WTC11 (cell line): Measurements from ENCODE around the gene WDR81. TPM values are rescaled to one million over a fixed set of nuclear protein-coding genes. Genes with fewer than 3 reads are reported as not detected.

ENCODE experiments used
- CBFB ChIP-seq: sonication (generic); formaldehyde crosslinking; IDR thresholded peaks from 2 replicates; pipeline ENCODE4 v1.8.1; 2022; ENCODE audit warnings: mild to moderate bottlenecking, low read depth, missing genetic modification reagents
- FOXP1 ChIP-seq: sonication (generic); formaldehyde crosslinking; IDR thresholded peaks from 2 replicates; pipeline ENCODE4 v1.8.0; 2022; ENCODE audit warnings: missing genetic modification reagents, mild to moderate bottlenecking, moderate library complexity, borderline replicate concordance
- GRHL2 ChIP-seq: fragments of 250-450 bp; sonication (Bioruptor Pico); IDR thresholded peaks from 2 replicates; pipeline ENCODE4 v1.8.0; 2022; ENCODE audit warnings: mild to moderate bottlenecking, moderate library complexity; ENCODE audit not compliant: insufficient replicate concordance, severe bottlenecking
- GTF2I ChIP-seq: fragments of 250-450 bp; sonication (Bioruptor Pico); conservative IDR thresholded peaks from 2 replicates; pipeline ENCODE4 v1.4.0; 2021; ENCODE audit warnings: mild to moderate bottlenecking
- IRF2 ChIP-seq: sonication (generic); formaldehyde crosslinking; IDR thresholded peaks from 2 replicates; pipeline ENCODE4 v1.8.0; 2022; ENCODE audit warnings: low read depth, missing genetic modification reagents, borderline replicate concordance
- JUN ChIP-seq: sonication (generic); formaldehyde crosslinking; IDR thresholded peaks from 2 replicates; pipeline ENCODE4 v1.8.0; 2023; ENCODE audit warnings: mild to moderate bottlenecking, missing genetic modification reagents
- KAT7 ChIP-seq: sonication (generic); formaldehyde crosslinking; IDR thresholded peaks from 2 replicates; pipeline ENCODE4 v1.8.1; 2023; ENCODE audit warnings: missing genetic modification reagents, mild to moderate bottlenecking, borderline replicate concordance
- NFE2L1 ChIP-seq: sonication (generic); formaldehyde crosslinking; IDR thresholded peaks from 2 replicates; pipeline ENCODE4 v1.8.1; 2023; ENCODE audit warnings: missing genetic modification reagents
- NR1H2 ChIP-seq: sonication (generic); formaldehyde crosslinking; IDR thresholded peaks from 2 replicates; pipeline ENCODE4 v1.9.0; 2021; ENCODE audit warnings: mild to moderate bottlenecking, moderate library complexity, missing genetic modification reagents
- OVOL2 ChIP-seq: fragments of 250-450 bp; sonication (Bioruptor Pico); IDR thresholded peaks from 2 replicates; pipeline ENCODE4 v1.9.0; 2021; ENCODE audit warnings: mild to moderate bottlenecking, borderline replicate concordance
- RORB ChIP-seq: fragments of 250-450 bp; sonication (Bioruptor Pico); IDR thresholded peaks from 2 replicates; pipeline ENCODE4 v1.9.0; 2021; ENCODE audit warnings: mild to moderate bottlenecking
- SP1 ChIP-seq: sonication (generic); formaldehyde crosslinking; conservative IDR thresholded peaks from 2 replicates; pipeline ENCODE4 v1.8.1; 2022; ENCODE audit warnings: missing genetic modification reagents
- TEAD1 ChIP-seq: sonication (generic); formaldehyde crosslinking; IDR thresholded peaks from 2 replicates; pipeline ENCODE4 v1.8.0; 2022; ENCODE audit warnings: mild to moderate bottlenecking, missing genetic modification reagents
- total RNA-seq: library from RNA; stranded (reverse); gene quantifications from 3 replicates; pipeline ENCODE4 v1.2.3, GENCODE V29; 2021
- TF ChIP-seq, protein P1 (sequence below): sonication (generic); formaldehyde crosslinking; IDR thresholded peaks from 2 replicates; pipeline ENCODE4 v1.8.0; 2023; ENCODE audit warnings: missing genetic modification reagents, mild to moderate bottlenecking, borderline replicate concordance
- TF ChIP-seq, protein P2 (sequence below): fragments of 250-450 bp; sonication (Bioruptor Pico); IDR thresholded peaks from 2 replicates; pipeline ENCODE4 v1.8.0; 2021; ENCODE audit warnings: mild to moderate bottlenecking
- TF ChIP-seq, protein P3 (sequence below): sonication (generic); formaldehyde crosslinking; IDR thresholded peaks from 2 replicates; pipeline ENCODE4 v1.8.1; 2023; ENCODE audit warnings: mild to moderate bottlenecking, missing genetic modification reagents, moderate library complexity
- TF ChIP-seq, protein P4 (sequence below): fragments of 200-600 bp; IDR thresholded peaks from 2 replicates; pipeline ENCODE4 v1.8.0; 2022; ENCODE audit warnings: antibody characterized with exemption
- TF ChIP-seq, protein P5 (sequence below): sonication (generic); formaldehyde crosslinking; conservative IDR thresholded peaks from 2 replicates; pipeline ENCODE4 v1.8.1; 2023; ENCODE audit warnings: mild to moderate bottlenecking, low read depth, missing genetic modification reagents, moderate library complexity
- TF ChIP-seq, protein P6 (sequence below): sonication (generic); formaldehyde crosslinking; IDR thresholded peaks from 2 replicates; pipeline ENCODE4 v1.8.1; 2023; ENCODE audit warnings: mild to moderate bottlenecking, missing genetic modification reagents
- TF ChIP-seq, protein P7 (sequence below): fragments of 250-450 bp; sonication (Bioruptor Pico); IDR thresholded peaks from 2 replicates; pipeline ENCODE4 v1.9.0; 2021; ENCODE audit warnings: mild to moderate bottlenecking
- TF ChIP-seq, protein P8 (sequence below): sonication (generic); formaldehyde crosslinking; IDR thresholded peaks from 2 replicates; pipeline ENCODE4 v1.8.1; 2023; ENCODE audit warnings: mild to moderate bottlenecking, moderate library complexity, missing genetic modification reagents

WDR81 gene
- total RNA-seq, 1 experiment from 2014 or later = 16.4 TPM

DNA sequence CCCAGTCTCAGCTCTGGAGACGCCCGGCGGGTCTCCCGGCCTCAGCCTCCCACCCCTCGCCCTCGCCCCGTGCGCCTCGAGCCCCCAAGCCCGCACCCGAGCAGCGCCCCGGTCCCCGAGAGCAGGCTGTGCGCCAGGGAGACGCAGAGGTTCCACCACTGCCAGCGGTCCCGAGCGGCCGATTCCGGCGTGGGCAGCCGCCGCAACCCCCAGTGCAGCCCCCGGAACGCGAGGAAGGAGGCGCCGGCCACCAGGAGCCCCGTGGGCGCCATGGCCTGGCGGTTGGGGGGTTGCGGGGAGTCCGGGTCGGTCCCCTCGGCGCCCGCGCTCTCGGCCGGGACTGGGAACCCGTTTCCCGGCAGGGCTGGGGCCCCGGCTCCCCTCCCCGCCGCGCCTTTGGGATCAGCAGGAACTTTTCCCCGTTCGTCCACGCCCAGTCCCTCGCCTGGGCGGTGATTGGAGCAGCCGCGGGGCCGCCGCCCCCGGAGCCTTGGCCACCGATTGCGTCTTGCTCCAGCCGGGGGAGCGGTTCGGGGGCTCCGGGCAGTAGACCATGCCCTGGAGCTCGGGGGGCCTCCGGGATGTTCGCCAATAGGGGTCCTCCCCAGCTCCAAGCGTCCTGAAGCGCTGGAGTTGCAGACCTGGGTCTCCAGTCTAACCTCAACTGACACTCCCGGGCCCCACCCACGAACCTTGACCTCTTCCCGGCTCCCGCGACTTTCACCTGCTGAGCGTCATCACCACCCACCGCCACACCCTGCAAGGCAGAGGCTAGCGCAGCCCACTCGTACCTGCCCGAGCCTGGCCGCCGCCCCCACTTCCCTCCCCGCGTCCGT lies 14.3 kb upstream of the WDR81 start, which contains the start of gene TLCD2 (continued):
- TF ChIP-seq, protein P1, sequence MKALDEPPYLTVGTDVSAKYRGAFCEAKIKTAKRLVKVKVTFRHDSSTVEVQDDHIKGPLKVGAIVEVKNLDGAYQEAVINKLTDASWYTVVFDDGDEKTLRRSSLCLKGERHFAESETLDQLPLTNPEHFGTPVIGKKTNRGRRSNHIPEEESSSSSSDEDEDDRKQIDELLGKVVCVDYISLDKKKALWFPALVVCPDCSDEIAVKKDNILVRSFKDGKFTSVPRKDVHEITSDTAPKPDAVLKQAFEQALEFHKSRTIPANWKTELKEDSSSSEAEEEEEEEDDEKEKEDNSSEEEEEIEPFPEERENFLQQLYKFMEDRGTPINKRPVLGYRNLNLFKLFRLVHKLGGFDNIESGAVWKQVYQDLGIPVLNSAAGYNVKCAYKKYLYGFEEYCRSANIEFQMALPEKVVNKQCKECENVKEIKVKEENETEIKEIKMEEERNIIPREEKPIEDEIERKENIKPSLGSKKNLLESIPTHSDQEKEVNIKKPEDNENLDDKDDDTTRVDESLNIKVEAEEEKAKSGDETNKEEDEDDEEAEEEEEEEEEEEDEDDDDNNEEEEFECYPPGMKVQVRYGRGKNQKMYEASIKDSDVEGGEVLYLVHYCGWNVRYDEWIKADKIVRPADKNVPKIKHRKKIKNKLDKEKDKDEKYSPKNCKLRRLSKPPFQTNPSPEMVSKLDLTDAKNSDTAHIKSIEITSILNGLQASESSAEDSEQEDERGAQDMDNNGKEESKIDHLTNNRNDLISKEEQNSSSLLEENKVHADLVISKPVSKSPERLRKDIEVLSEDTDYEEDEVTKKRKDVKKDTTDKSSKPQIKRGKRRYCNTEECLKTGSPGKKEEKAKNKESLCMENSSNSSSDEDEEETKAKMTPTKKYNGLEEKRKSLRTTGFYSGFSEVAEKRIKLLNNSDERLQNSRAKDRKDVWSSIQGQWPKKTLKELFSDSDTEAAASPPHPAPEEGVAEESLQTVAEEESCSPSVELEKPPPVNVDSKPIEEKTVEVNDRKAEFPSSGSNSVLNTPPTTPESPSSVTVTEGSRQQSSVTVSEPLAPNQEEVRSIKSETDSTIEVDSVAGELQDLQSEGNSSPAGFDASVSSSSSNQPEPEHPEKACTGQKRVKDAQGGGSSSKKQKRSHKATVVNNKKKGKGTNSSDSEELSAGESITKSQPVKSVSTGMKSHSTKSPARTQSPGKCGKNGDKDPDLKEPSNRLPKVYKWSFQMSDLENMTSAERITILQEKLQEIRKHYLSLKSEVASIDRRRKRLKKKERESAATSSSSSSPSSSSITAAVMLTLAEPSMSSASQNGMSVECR (CRISPR knock-in tag) = peak; percentile 68; the same call in 1 of the 2 replicates
- TF ChIP-seq, protein P2, sequence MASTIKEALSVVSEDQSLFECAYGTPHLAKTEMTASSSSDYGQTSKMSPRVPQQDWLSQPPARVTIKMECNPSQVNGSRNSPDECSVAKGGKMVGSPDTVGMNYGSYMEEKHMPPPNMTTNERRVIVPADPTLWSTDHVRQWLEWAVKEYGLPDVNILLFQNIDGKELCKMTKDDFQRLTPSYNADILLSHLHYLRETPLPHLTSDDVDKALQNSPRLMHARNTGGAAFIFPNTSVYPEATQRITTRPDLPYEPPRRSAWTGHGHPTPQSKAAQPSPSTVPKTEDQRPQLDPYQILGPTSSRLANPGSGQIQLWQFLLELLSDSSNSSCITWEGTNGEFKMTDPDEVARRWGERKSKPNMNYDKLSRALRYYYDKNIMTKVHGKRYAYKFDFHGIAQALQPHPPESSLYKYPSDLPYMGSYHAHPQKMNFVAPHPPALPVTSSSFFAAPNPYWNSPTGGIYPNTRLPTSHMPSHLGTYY (CRISPR knock-in tag) = no peak
- no peak for TF ChIP-seq RORB (CRISPR knock-in tag)
- TF ChIP-seq SP1 (CRISPR knock-in tag) = 0 out of 2 replicates have a peak, but pooled peaks have one; percentile 30
- TF ChIP-seq, protein P3, sequence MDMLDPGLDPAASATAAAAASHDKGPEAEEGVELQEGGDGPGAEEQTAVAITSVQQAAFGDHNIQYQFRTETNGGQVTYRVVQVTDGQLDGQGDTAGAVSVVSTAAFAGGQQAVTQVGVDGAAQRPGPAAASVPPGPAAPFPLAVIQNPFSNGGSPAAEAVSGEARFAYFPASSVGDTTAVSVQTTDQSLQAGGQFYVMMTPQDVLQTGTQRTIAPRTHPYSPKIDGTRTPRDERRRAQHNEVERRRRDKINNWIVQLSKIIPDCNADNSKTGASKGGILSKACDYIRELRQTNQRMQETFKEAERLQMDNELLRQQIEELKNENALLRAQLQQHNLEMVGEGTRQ (CRISPR knock-in tag) = no peak
- TF ChIP-seq, protein P4, sequence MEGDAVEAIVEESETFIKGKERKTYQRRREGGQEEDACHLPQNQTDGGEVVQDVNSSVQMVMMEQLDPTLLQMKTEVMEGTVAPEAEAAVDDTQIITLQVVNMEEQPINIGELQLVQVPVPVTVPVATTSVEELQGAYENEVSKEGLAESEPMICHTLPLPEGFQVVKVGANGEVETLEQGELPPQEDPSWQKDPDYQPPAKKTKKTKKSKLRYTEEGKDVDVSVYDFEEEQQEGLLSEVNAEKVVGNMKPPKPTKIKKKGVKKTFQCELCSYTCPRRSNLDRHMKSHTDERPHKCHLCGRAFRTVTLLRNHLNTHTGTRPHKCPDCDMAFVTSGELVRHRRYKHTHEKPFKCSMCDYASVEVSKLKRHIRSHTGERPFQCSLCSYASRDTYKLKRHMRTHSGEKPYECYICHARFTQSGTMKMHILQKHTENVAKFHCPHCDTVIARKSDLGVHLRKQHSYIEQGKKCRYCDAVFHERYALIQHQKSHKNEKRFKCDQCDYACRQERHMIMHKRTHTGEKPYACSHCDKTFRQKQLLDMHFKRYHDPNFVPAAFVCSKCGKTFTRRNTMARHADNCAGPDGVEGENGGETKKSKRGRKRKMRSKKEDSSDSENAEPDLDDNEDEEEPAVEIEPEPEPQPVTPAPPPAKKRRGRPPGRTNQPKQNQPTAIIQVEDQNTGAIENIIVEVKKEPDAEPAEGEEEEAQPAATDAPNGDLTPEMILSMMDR = no peak
- TF ChIP-seq, protein P5, sequence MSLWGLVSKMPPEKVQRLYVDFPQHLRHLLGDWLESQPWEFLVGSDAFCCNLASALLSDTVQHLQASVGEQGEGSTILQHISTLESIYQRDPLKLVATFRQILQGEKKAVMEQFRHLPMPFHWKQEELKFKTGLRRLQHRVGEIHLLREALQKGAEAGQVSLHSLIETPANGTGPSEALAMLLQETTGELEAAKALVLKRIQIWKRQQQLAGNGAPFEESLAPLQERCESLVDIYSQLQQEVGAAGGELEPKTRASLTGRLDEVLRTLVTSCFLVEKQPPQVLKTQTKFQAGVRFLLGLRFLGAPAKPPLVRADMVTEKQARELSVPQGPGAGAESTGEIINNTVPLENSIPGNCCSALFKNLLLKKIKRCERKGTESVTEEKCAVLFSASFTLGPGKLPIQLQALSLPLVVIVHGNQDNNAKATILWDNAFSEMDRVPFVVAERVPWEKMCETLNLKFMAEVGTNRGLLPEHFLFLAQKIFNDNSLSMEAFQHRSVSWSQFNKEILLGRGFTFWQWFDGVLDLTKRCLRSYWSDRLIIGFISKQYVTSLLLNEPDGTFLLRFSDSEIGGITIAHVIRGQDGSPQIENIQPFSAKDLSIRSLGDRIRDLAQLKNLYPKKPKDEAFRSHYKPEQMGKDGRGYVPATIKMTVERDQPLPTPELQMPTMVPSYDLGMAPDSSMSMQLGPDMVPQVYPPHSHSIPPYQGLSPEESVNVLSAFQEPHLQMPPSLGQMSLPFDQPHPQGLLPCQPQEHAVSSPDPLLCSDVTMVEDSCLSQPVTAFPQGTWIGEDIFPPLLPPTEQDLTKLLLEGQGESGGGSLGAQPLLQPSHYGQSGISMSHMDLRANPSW = no peak
- no peak for TF ChIP-seq TEAD1 (CRISPR knock-in tag)
- 0 out of 2 replicates have a peak, but pooled peaks have one; percentile 22 for TF ChIP-seq FOXP1 (CRISPR knock-in tag)
- no peak for TF ChIP-seq NFE2L1 (CRISPR knock-in tag)
- TF ChIP-seq GTF2I (CRISPR knock-in tag) = no peak
- TF ChIP-seq, protein P6, sequence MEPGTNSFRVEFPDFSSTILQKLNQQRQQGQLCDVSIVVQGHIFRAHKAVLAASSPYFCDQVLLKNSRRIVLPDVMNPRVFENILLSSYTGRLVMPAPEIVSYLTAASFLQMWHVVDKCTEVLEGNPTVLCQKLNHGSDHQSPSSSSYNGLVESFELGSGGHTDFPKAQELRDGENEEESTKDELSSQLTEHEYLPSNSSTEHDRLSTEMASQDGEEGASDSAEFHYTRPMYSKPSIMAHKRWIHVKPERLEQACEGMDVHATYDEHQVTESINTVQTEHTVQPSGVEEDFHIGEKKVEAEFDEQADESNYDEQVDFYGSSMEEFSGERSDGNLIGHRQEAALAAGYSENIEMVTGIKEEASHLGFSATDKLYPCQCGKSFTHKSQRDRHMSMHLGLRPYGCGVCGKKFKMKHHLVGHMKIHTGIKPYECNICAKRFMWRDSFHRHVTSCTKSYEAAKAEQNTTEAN (CRISPR knock-in tag) = no peak
- no peak for TF ChIP-seq CBFB (CRISPR knock-in tag)
- TF ChIP-seq, protein P7, sequence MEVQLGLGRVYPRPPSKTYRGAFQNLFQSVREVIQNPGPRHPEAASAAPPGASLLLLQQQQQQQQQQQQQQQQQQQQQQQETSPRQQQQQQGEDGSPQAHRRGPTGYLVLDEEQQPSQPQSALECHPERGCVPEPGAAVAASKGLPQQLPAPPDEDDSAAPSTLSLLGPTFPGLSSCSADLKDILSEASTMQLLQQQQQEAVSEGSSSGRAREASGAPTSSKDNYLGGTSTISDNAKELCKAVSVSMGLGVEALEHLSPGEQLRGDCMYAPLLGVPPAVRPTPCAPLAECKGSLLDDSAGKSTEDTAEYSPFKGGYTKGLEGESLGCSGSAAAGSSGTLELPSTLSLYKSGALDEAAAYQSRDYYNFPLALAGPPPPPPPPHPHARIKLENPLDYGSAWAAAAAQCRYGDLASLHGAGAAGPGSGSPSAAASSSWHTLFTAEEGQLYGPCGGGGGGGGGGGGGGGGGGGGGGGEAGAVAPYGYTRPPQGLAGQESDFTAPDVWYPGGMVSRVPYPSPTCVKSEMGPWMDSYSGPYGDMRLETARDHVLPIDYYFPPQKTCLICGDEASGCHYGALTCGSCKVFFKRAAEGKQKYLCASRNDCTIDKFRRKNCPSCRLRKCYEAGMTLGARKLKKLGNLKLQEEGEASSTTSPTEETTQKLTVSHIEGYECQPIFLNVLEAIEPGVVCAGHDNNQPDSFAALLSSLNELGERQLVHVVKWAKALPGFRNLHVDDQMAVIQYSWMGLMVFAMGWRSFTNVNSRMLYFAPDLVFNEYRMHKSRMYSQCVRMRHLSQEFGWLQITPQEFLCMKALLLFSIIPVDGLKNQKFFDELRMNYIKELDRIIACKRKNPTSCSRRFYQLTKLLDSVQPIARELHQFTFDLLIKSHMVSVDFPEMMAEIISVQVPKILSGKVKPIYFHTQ (CRISPR knock-in tag) = no peak
- TF ChIP-seq GRHL2 (CRISPR knock-in tag) = no peak
- TF ChIP-seq, protein P8, sequence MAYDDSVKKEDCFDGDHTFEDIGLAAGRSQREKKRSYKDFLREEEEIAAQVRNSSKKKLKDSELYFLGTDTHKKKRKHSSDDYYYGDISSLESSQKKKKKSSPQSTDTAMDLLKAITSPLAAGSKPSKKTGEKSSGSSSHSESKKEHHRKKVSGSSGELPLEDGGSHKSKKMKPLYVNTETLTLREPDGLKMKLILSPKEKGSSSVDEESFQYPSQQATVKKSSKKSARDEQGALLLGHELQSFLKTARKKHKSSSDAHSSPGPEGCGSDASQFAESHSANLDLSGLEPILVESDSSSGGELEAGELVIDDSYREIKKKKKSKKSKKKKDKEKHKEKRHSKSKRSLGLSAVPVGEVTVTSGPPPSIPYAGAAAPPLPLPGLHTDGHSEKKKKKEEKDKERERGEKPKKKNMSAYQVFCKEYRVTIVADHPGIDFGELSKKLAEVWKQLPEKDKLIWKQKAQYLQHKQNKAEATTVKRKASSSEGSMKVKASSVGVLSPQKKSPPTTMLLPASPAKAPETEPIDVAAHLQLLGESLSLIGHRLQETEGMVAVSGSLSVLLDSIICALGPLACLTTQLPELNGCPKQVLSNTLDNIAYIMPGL (CRISPR knock-in tag) = peak; percentile 60; the same call in 1 of the 2 replicates
- TF ChIP-seq NR1H2 = no peak
- no peak for TF ChIP-seq JUN (CRISPR knock-in tag)
- TF ChIP-seq IRF2 (CRISPR knock-in tag) = no peak
- TF ChIP-seq KAT7 (CRISPR knock-in tag) = no peak
- no peak for TF ChIP-seq OVOL2 (CRISPR knock-in tag)
